A549 (cell line): ENCODE results near the gene MEAF6. TPM values are rescaled to one million over a fixed set of nuclear protein-coding genes. Genes with fewer than 3 reads are reported as not detected.
"Not testable (repeated sequence)": the region's sequence is repeated elsewhere in the genome, so short reads cannot be mapped to it uniquely, and the experiment has no call there.

Experiments
- ATAC-seq, 2 experiments: fragments of 200-7000 bp in 1 of 2; fragments of >200 bp in 1 of 2; cut with Nextera tagmentation in 1 of 2; cut with Tn5 transposase in 1 of 2; 3 replicates each; pipeline versions ENCODE4 v1.8.0 to v1.9.1; 2018 to 2020; ENCODE audit warnings: mild to moderate bottlenecking in 1 of 2, moderate library complexity in 1 of 2
- CTCF ChIA-PET: fragments of 300-600 bp; sonication (Branson Sonifier 250); formaldehyde crosslinking; extraction: SDS; loops from one replicate; lab custom pipeline; 2021; ENCODE audit warnings: antibody characterized with exemption, inconsistent platforms; lab: Yijun Ruan, JAX
- POLR2A ChIA-PET: fragments of 350-600 bp; formaldehyde crosslinking; extraction: SDS; loops from one replicate; lab custom pipeline; 2021; ENCODE audit warnings: antibody characterized with exemption, inconsistent platforms; lab: Yijun Ruan, JAX
- DNase-seq, 2 experiments: peaks; one replicate each; pipeline versions ENCODE4 v3.0.0 to v3.0.0-alpha.2; 2011 to 2016; ENCODE audit warnings: low read depth in 1 of 2, low spot score in 1 of 2
- FAIRE-seq: peaks from 2 replicates; lab custom pipeline; 2011; peaks lifted over from hg19 to GRCh38; lab: Jason Lieb, UNC
- H3K27ac ChIP-seq, 2 experiments: fragments of >200 bp; sonication (Bioruptor Twin); formaldehyde crosslinking; 3 replicates each; pipeline ENCODE4 v1.5.1; 2016 to 2017
- H3K4me1 ChIP-seq: fragments of >200 bp; sonication (Bioruptor Twin); formaldehyde crosslinking; 3 replicates; pipeline ENCODE4 v1.6.1; 2016
- H3K4me2 ChIP-seq: fragments of >200 bp; sonication (Bioruptor Twin); formaldehyde crosslinking; 3 replicates; pipeline ENCODE4 v1.6.1; 2016
- H3K4me3 ChIP-seq: fragments of >200 bp; sonication (Bioruptor Twin); formaldehyde crosslinking; 3 replicates; pipeline ENCODE4 v1.5.1; 2016
- H3K9me3 ChIP-seq: fragments of >200 bp; sonication (Bioruptor Twin); formaldehyde crosslinking; 3 replicates; pipeline ENCODE4 v1.6.1; 2016
- BHLHE40 ChIP-seq: IDR thresholded peaks from 2 replicates; pipeline ENCODE4 v1.6.1; 2012; ENCODE audit warnings: low read depth, low read length, inconsistent platforms
- CBX8 ChIP-seq: fragments of 200-600 bp; sonication (generic); IDR thresholded peaks from 2 replicates; pipeline ENCODE4 v1.6.1; 2016
- CHD2 ChIP-seq: fragments of 150-350 bp; IDR thresholded peaks from 2 replicates; pipeline ENCODE4 v1.6.1; 2014; ENCODE audit warnings: low read length; ENCODE audit not compliant: partially characterized antibody
- CTCF ChIP-seq: fragments of >200 bp; sonication (Bioruptor Twin); formaldehyde crosslinking; IDR thresholded peaks from 3 replicates; pipeline ENCODE4 v1.5.1; 2016
- EHF ChIP-seq: fragments of 250-450 bp; sonication (Bioruptor Pico); IDR thresholded peaks from 2 replicates; pipeline ENCODE4 v1.5.0; 2020; ENCODE audit warnings: mild to moderate bottlenecking
- ESRRA ChIP-seq: fragments of 150-350 bp; IDR thresholded peaks from 2 replicates; pipeline ENCODE4 v1.6.1; 2014; ENCODE audit warnings: mild to moderate bottlenecking, low read length, borderline replicate concordance
- FOSL2 ChIP-seq, 2 experiments: fragments of 450-650 bp in 1 of 2; fragments of >200 bp in 1 of 2; sonication (Bioruptor Twin) in 1 of 2; formaldehyde crosslinking; IDR thresholded peaks; 2 replicates each; pipeline versions ENCODE4 v1.5.0 to v1.6.1; 2016 to 2020; ENCODE audit warnings: mild to moderate bottlenecking in 1 of 2, moderate library complexity in 1 of 2
- FOXS1 ChIP-seq: fragments of 250-450 bp; sonication (Bioruptor Pico); IDR thresholded peaks from 2 replicates; pipeline ENCODE4 v1.5.0; 2020; ENCODE audit warnings: mild to moderate bottlenecking, moderate library complexity
- HES2 ChIP-seq: fragments of >200 bp; sonication (Bioruptor Twin); formaldehyde crosslinking; IDR thresholded peaks from 2 replicates; pipeline ENCODE4 v1.6.1; 2016
- MAZ ChIP-seq: fragments of 150-350 bp; IDR thresholded peaks from 2 replicates; pipeline ENCODE4 v1.6.1; 2014; ENCODE audit warnings: antibody characterized with exemption, low read depth, low read length, borderline replicate concordance
- NPAS2 ChIP-seq: fragments of 250-450 bp; sonication (Bioruptor Pico); IDR thresholded peaks from 2 replicates; pipeline ENCODE4 v1.8.0; 2022; ENCODE audit warnings: mild to moderate bottlenecking, moderate library complexity, borderline replicate concordance
- RARB ChIP-seq: fragments of 250-450 bp; sonication (Bioruptor Pico); IDR thresholded peaks from 2 replicates; pipeline ENCODE4 v1.8.0; 2021; ENCODE audit warnings: mild to moderate bottlenecking, moderate library complexity
- RFX5 ChIP-seq: fragments of 450-650 bp; IDR thresholded peaks from 2 replicates; pipeline ENCODE4 v1.7.1; 2014; ENCODE audit warnings: antibody characterized with exemption, mild to moderate bottlenecking, moderate library complexity
- RNF2 ChIP-seq: fragments of 200-600 bp; sonication (generic); IDR thresholded peaks from 2 replicates; pipeline ENCODE4 v1.6.1; 2016; ENCODE audit warnings: low read depth, mild to moderate bottlenecking, antibody characterized with exemption, moderate library complexity, borderline replicate concordance
- WGBS: methylation state at CpG from one replicate; pipeline ENCODE4 v1.1.6; 2017; ENCODE audit errors: missing lambda C conversion rate; 5-methylcytosine and 5-hydroxymethylcytosine counted together
- polyA plus RNA-seq, 4 experiments: library from polyadenylated mRNA; depleted of rRNA in 3 of 4; stranded (reverse); fragments of >200 nt; fragmentation: RNase III in 1 of 4; extraction: RNeasy Plus Mini Kit Qiagen cat#74134 plus additional on column Dnase treatment in 1 of 4; gene quantifications; 2 replicates in 3 of 4; 3 replicates in 1 of 4; pipeline ENCODE4 v1.2.3, GENCODE V29; 2011 to 2017
- TF ChIP-seq, protein P1 (sequence below): fragments of >200 bp; sonication (Bioruptor Twin); formaldehyde crosslinking; IDR thresholded peaks from 3 replicates; pipeline ENCODE4 v1.6.1; 2016
- TF ChIP-seq, protein P2 (sequence below): fragments of 250-450 bp; sonication (Bioruptor Pico); IDR thresholded peaks from 2 replicates; pipeline ENCODE4 v1.5.0; 2020; ENCODE audit warnings: low read depth, mild to moderate bottlenecking, moderate library complexity
- TF ChIP-seq, protein P3 (sequence below): fragments of 200-600 bp; sonication (generic); IDR thresholded peaks from 2 replicates; pipeline ENCODE4 v1.6.1; 2016; ENCODE audit warnings: antibody characterized with exemption, mild to moderate bottlenecking, moderate library complexity

The MEAF6 gene
- polyA plus RNA-seq, 2 of the 4 experiments (the other 2 are of a cell fraction), result 39.4 to 45.4 TPM

DNA sequence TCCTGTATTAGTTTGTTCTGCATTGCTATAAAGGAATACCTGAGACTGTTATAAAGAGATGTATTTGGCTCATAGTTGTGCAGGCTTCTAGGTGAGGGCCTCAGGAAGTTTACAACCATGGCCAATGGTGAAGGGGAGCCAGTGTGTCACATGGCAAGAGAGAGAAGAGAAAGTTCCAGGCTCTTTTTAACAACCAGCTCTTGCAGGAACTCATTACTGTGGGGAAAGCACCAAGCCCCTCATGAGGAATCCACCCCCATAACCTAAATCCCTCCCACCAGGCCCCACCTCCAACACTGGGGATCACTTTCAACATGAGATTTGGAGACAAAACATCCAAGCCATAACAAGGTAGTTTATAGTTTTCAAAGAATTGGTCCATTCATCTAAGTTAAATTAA is 5.0 kb upstream of the MEAF6 start:
- no peak for FAIRE-seq
- H3K4me1 ChIP-seq, result no peaks in the 10 kb centered on the region
- no peak overlapping the region for H3K4me3 ChIP-seq
- H3K9me3 ChIP-seq, result no peaks in the 10 kb centered on the region
- TF ChIP-seq EHF (CRISPR knock-in tag) (no peak), CTCF (no peak), FOXS1 (CRISPR knock-in tag) (no peak), RARB (no peak), MAZ (no peak), ESRRA (no peak), RNF2 (no peak), CBX8 (no peak), NPAS2 (CRISPR knock-in tag) (no peak), CHD2 (no peak), HES2 (no peak), BHLHE40 (no peak), FOSL2 (IDR thresholded peaks at IDR 0.05) (no peak), FOSL2 (CRISPR knock-in tag; IDR thresholded peaks at IDR 0.05) (no peak), RFX5 (no peak)
- TF ChIP-seq, protein P1, sequence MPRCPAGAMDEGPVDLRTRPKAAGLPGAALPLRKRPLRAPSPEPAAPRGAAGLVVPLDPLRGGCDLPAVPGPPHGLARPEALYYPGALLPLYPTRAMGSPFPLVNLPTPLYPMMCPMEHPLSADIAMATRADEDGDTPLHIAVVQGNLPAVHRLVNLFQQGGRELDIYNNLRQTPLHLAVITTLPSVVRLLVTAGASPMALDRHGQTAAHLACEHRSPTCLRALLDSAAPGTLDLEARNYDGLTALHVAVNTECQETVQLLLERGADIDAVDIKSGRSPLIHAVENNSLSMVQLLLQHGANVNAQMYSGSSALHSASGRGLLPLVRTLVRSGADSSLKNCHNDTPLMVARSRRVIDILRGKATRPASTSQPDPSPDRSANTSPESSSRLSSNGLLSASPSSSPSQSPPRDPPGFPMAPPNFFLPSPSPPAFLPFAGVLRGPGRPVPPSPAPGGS, result no peak
- TF ChIP-seq, protein P2, sequence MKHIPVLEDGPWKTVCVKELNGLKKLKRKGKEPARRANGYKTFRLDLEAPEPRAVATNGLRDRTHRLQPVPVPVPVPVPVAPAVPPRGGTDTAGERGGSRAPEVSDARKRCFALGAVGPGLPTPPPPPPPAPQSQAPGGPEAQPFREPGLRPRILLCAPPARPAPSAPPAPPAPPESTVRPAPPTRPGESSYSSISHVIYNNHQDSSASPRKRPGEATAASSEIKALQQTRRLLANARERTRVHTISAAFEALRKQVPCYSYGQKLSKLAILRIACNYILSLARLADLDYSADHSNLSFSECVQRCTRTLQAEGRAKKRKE (CRISPR knock-in tag), result no peak
- TF ChIP-seq, protein P3, sequence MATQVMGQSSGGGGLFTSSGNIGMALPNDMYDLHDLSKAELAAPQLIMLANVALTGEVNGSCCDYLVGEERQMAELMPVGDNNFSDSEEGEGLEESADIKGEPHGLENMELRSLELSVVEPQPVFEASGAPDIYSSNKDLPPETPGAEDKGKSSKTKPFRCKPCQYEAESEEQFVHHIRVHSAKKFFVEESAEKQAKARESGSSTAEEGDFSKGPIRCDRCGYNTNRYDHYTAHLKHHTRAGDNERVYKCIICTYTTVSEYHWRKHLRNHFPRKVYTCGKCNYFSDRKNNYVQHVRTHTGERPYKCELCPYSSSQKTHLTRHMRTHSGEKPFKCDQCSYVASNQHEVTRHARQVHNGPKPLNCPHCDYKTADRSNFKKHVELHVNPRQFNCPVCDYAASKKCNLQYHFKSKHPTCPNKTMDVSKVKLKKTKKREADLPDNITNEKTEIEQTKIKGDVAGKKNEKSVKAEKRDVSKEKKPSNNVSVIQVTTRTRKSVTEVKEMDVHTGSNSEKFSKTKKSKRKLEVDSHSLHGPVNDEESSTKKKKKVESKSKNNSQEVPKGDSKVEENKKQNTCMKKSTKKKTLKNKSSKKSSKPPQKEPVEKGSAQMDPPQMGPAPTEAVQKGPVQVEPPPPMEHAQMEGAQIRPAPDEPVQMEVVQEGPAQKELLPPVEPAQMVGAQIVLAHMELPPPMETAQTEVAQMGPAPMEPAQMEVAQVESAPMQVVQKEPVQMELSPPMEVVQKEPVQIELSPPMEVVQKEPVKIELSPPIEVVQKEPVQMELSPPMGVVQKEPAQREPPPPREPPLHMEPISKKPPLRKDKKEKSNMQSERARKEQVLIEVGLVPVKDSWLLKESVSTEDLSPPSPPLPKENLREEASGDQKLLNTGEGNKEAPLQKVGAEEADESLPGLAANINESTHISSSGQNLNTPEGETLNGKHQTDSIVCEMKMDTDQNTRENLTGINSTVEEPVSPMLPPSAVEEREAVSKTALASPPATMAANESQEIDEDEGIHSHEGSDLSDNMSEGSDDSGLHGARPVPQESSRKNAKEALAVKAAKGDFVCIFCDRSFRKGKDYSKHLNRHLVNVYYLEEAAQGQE, result no peak
- TF ChIP-seq, all 56 proteins: peak for 0
- no peak for DNase-seq
- ATAC-seq, result no peak
- H3K27ac ChIP-seq, result no peak overlapping the region
- H3K4me2 ChIP-seq, result no peak overlapping the region
- CTCF ChIA-PET, result interaction anchor here (0.8 to 2.0 kb wide), 3 partner anchors 11 to 1299 kb away, joined by 3 to 4 read pairs (median 3); no protein-coding TSS in a partner anchor
- POLR2A ChIA-PET, result no interaction called here

DNA sequence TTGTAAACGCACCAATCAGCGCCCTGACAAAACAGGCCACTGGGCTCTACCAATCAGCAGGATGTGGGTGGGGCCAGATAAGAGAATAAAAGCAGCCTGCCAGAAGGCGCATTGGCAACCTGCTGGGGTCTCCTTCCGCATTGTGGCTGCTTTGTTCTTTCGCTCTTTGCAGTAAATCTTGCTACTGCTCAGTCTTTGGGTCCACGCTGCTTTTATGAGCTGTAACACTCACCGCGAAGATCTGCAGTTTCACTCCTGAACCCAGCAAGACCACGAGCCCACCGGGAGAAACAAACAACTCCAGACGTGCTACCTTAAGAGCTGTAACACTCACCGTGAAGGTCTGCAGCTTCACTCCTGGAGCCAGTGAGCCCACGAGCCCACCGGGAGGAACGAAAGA is 4.4 kb upstream of the MEAF6 start:
- FAIRE-seq, H3K9me3 ChIP-seq, ATAC-seq, H3K27ac ChIP-seq, H3K4me2 ChIP-seq, H3K4me3 ChIP-seq, POLR2A ChIA-PET, DNase-seq, H3K4me1 ChIP-seq: not testable (repeated sequence)
- WGBS, result 92% methylated on average over 15 of the region's 15 CpGs
- CTCF ChIA-PET, result interaction anchor here (0.8 to 1.4 kb wide), 2 partner anchors 31 to 1300 kb away, joined by 3 read pairs; no protein-coding TSS in a partner anchor

GRCh38 chr1:37518241-37518640 is 3.7 kb upstream of the MEAF6 start:
- FAIRE-seq, POLR2A ChIA-PET, H3K4me3 ChIP-seq, H3K27ac ChIP-seq, H3K9me3 ChIP-seq, H3K4me1 ChIP-seq, DNase-seq, ATAC-seq, H3K4me2 ChIP-seq: not testable (repeated sequence)
- no CpG with 5 or more reads among the region's 31 CpGs for WGBS
- CTCF ChIA-PET, result interaction anchor here (1.4 kb wide), 1 partner anchor 31 kb away, joined by 3 read pairs; no protein-coding TSS in a partner anchor
